GM18526 (cell line): Measurements from ENCODE around the gene INF2.

Source experiments
- POLR2A ChIP-seq: IDR thresholded peaks from 3 replicates; pipeline ENCODE4 v1.6.1; 2011; ENCODE audit not compliant: insufficient read length; ENCODE audit errors: extremely low read depth

Gene INF2

DNA sequence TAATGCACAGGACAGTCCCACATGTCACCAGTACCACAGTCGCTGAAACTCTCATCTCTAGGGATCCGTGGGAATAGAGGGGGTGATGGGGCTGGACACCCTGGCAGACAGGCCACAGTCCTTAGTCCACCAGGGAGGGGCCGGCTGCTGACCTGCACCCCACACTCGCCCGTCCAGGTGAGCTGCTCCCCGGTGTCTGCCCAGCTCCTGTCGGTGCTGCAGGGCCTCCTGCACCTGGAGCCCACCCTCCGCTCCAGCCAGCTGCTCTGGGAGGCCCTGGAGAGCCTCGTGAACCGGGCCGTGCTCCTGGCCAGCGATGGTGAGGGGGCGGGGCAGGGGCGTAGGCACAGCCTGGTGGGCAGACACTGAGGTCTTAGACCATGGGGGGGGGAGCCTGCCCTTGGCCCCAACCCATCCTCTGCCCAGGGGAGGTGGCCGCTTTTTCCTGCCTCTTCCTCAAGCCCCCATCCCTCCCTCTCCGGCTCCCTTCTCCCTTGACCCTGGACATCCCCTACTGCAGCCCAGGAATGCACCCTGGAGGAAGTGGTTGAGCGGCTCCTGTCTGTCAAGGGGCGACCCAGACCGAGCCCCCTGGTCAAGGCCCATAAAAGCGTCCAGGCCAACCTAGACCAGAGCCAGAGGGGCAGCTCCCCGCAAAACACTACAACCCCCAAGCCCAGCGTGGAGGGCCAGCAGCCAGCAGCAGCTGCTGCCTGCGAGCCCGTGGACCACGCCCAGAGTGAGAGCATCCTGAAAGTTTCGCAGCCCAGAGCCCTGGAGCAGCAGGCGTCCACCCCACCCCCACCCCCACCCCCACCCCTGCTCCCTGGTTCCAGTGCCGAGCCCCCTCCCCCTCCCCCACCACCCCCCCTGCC is 17.6 kb downstream of the INF2 start:
- TF ChIP-seq POLR2A = no peak

GRCh38 chr14:104707608-104708595 is 18.5 kb downstream of the INF2 start:
- no peak for TF ChIP-seq POLR2A

GRCh38 chr14:104708606-104709268 is 19.3 kb downstream of the INF2 start:
- TF ChIP-seq POLR2A = no peak

- no peak for TF ChIP-seq POLR2A
These were observed 20.1 kb downstream of the INF2 start for GRCh38 chr14:104709387-104710039.

DNA sequence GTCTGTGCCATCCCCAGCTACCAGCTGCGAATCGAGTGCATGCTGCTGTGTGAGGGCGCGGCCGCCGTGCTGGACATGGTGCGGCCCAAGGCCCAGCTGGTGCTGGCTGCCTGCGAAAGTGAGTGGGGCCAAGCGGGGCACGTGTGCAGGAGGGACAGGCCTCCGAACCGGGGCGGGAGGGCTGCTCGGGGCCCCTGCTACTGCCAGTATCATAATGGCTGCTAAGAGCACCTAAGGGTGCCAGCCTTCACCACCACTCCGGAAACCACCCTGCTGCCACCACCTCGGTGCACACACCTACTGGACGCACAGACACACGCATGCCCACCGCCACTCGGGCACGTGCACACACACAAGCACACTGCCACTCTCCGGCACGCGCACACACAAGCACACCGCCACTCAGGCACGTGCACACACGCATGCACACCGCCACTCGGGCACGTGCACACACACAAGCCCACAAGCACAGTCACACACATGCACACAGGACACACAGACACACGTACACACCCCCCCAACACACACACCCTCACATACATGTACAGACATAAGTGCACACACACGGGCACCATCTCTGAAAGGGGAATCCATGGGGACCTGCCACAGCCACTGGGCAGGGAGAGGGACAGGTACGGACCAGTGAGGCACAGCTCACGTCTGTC is 20.8 kb downstream of the INF2 start:
- TF ChIP-seq POLR2A = no peak

GRCh38 chr14:104712881-104713734 is 23.7 kb downstream of the INF2 start:
- TF ChIP-seq POLR2A = no peak

- no peak for TF ChIP-seq POLR2A
These were observed 24.6 kb downstream of the INF2 start for GRCh38 chr14:104714066-104714465.

- TF ChIP-seq POLR2A = no peak
These were observed 25.3 kb downstream of the INF2 start for GRCh38 chr14:104714681-104715080.

DNA sequence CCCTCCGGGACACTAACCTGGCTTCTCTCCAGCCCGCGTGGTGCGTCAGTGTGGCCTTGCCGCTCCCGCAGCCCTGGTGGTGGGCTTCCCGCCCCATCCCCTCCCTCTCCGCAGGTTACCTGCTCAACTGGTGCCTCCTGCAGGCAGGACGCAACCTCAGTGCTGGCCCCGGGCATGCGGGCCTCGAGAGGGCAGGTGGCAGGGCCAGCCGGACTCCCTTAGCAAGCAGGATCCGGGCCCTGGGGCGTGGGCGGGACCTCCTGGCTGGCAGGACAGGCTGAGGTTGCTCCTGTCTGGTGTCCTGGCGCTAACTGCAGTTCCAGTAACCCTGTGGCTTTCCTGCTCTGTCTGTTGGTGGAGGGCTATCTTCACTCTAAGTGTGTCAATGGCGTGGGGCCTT is 26.0 kb downstream of the INF2 start:
- TF ChIP-seq POLR2A = no peak

GRCh38 chr14:104715871-104716270 is 26.5 kb downstream of the INF2 start:
- TF ChIP-seq POLR2A = no peak

DNA sequence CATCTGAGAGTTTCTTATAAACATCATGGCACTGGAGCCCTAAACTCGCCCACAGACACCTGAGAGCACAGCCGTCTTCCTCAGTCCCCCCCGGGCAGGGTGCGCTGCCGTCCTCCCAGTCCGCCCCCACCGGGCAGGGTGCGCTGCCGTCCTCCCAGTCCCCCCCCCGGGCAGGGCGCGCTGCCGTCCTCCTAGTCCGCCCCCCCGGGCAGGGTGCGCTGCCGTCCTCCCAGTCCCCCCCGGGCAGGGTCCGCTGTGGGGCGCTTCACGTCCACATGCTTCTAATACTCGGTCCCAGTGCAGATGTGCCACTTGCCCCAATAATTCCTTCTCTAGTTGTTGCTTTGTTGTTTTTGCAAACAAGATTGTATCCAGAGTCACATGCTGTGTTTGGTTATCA is 27.7 kb downstream of the INF2 start:
- TF ChIP-seq POLR2A = no peak

- no peak for TF ChIP-seq POLR2A
These were observed 28.2 kb downstream of the INF2 start for GRCh38 chr14:104717646-104718045.

GRCh38 chr14:104718147-104718546 is 28.7 kb downstream of the INF2 start:
- no peak for TF ChIP-seq POLR2A
